HEK293 (cell line): ENCODE results near the gene PER1.

ENCODE experiments used
- CTCF ChIP-seq: fragments of 450-650 bp; formaldehyde crosslinking; IDR thresholded peaks from 2 replicates; pipeline ENCODE4 v1.5.1; 2016; ENCODE audit warnings: missing biosample characterization, missing genetic modification characterization
- GLIS1 ChIP-seq: fragments of 450-650 bp; formaldehyde crosslinking; IDR thresholded peaks from 2 replicates; pipeline ENCODE4 v1.5.1; 2016; ENCODE audit warnings: missing biosample characterization, missing genetic modification characterization
- HOXD13 ChIP-seq: sonication (generic); formaldehyde crosslinking; IDR thresholded peaks from 2 replicates; pipeline ENCODE4 v1.8.0; 2022; ENCODE audit warnings: missing genetic modification reagents, borderline replicate concordance
- KLF16 ChIP-seq: fragments of 450-650 bp; formaldehyde crosslinking; IDR thresholded peaks from 2 replicates; pipeline ENCODE4 v1.5.1; 2017; ENCODE audit warnings: missing biosample characterization, missing genetic modification characterization
- MEIS1 ChIP-seq: sonication (generic); formaldehyde crosslinking; IDR thresholded peaks from 2 replicates; pipeline ENCODE4 v1.8.1; 2022; ENCODE audit warnings: missing genetic modification reagents, mild to moderate bottlenecking, borderline replicate concordance
- PRDM6 ChIP-seq: fragments of 450-650 bp; formaldehyde crosslinking; IDR thresholded peaks from 2 replicates; pipeline ENCODE4 v1.5.1; 2017; ENCODE audit warnings: missing biosample characterization, missing genetic modification characterization
- REPIN1 ChIP-seq: fragments of 450-650 bp; formaldehyde crosslinking; IDR thresholded peaks from 2 replicates; pipeline ENCODE4 v1.5.1; 2017; ENCODE audit warnings: missing biosample characterization, missing genetic modification characterization, low read depth
- SETDB1 ChIP-seq: IDR thresholded peaks from one replicate; pipeline ENCODE4 v1.6.1; 2017; ENCODE audit warnings: mild to moderate bottlenecking, low read length, moderate library complexity, mixed read lengths; ENCODE audit not compliant: insufficient read length
- TSHZ1 ChIP-seq: fragments of 450-650 bp; formaldehyde crosslinking; IDR thresholded peaks from 2 replicates; pipeline ENCODE4 v1.5.1; 2016; ENCODE audit warnings: missing biosample characterization, missing genetic modification characterization, borderline replicate concordance
- ZBTB8A ChIP-seq: fragments of 450-650 bp; formaldehyde crosslinking; IDR thresholded peaks from 2 replicates; pipeline ENCODE4 v1.5.1; 2016; ENCODE audit warnings: missing biosample characterization, missing genetic modification characterization
- ZFP3 ChIP-seq: fragments of 450-650 bp; formaldehyde crosslinking; IDR thresholded peaks from 2 replicates; pipeline ENCODE4 v1.5.1; 2016; ENCODE audit warnings: low read depth, missing biosample characterization, missing genetic modification characterization
- ZFP37 ChIP-seq: fragments of 450-650 bp; formaldehyde crosslinking; IDR thresholded peaks from 2 replicates; pipeline ENCODE4 v1.5.1; 2016; ENCODE audit warnings: missing biosample characterization, missing genetic modification characterization
- ZFP41 ChIP-seq: fragments of 450-650 bp; formaldehyde crosslinking; IDR thresholded peaks from 2 replicates; pipeline ENCODE4 v1.5.1; 2016; ENCODE audit warnings: missing biosample characterization, missing genetic modification characterization, borderline replicate concordance
- ZIC2 ChIP-seq: fragments of 450-650 bp; formaldehyde crosslinking; IDR thresholded peaks from 2 replicates; pipeline ENCODE4 v1.5.1; 2016; ENCODE audit warnings: missing biosample characterization, missing genetic modification characterization
- ZNF155 ChIP-seq: fragments of 450-650 bp; formaldehyde crosslinking; IDR thresholded peaks from 2 replicates; pipeline ENCODE4 v1.5.1; 2016; ENCODE audit warnings: missing biosample characterization, missing genetic modification characterization
- ZNF157 ChIP-seq: fragments of 450-650 bp; formaldehyde crosslinking; IDR thresholded peaks from 2 replicates; pipeline ENCODE4 v1.5.1; 2016; ENCODE audit warnings: missing biosample characterization, missing genetic modification characterization
- ZNF221 ChIP-seq: fragments of 450-650 bp; formaldehyde crosslinking; IDR thresholded peaks from 2 replicates; pipeline ENCODE4 v1.5.1; 2017; ENCODE audit warnings: missing biosample characterization, missing genetic modification characterization, borderline replicate concordance
- ZNF266 ChIP-seq: fragments of 450-650 bp; formaldehyde crosslinking; IDR thresholded peaks from 2 replicates; pipeline ENCODE4 v1.5.1; 2016; ENCODE audit warnings: missing biosample characterization, missing genetic modification characterization, low read depth
- ZNF362 ChIP-seq: fragments of 450-650 bp; formaldehyde crosslinking; IDR thresholded peaks from 2 replicates; pipeline ENCODE4 v1.5.1; 2016; ENCODE audit warnings: missing biosample characterization, missing genetic modification characterization
- ZNF391 ChIP-seq: fragments of 450-650 bp; formaldehyde crosslinking; IDR thresholded peaks from 2 replicates; pipeline ENCODE4 v1.5.1; 2016; ENCODE audit warnings: low read depth, missing biosample characterization, missing genetic modification characterization, borderline replicate concordance
- ZNF473 ChIP-seq: fragments of 450-650 bp; formaldehyde crosslinking; IDR thresholded peaks from 2 replicates; pipeline ENCODE4 v1.5.1; 2017; ENCODE audit warnings: missing biosample characterization, missing genetic modification characterization
- ZNF488 ChIP-seq: fragments of 450-650 bp; formaldehyde crosslinking; IDR thresholded peaks from 2 replicates; pipeline ENCODE4 v1.5.1; 2016; ENCODE audit warnings: missing biosample characterization, missing genetic modification characterization
- ZNF501 ChIP-seq: fragments of 450-650 bp; formaldehyde crosslinking; IDR thresholded peaks from 2 replicates; pipeline ENCODE4 v1.5.1; 2016; ENCODE audit warnings: missing biosample characterization, missing genetic modification characterization
- ZNF549 ChIP-seq: fragments of 450-650 bp; IDR thresholded peaks from 2 replicates; pipeline ENCODE4 v1.5.1; 2018; ENCODE audit warnings: missing biosample characterization, missing genetic modification characterization, mild to moderate bottlenecking, inconsistent platforms, moderate library complexity
- ZNF629 ChIP-seq: fragments of 450-650 bp; formaldehyde crosslinking; IDR thresholded peaks from 2 replicates; pipeline ENCODE4 v1.5.1; 2017; ENCODE audit warnings: missing biosample characterization, missing genetic modification characterization
- ZNF670 ChIP-seq: fragments of 450-650 bp; formaldehyde crosslinking; IDR thresholded peaks from 2 replicates; pipeline ENCODE4 v1.5.1; 2016; ENCODE audit warnings: missing biosample characterization, missing genetic modification characterization, low read depth
- ZNF747 ChIP-seq: fragments of 450-650 bp; formaldehyde crosslinking; IDR thresholded peaks from 2 replicates; pipeline ENCODE4 v1.5.1; 2016; ENCODE audit warnings: missing biosample characterization, missing genetic modification characterization
- ZNF777 ChIP-seq: fragments of 450-650 bp; formaldehyde crosslinking; IDR thresholded peaks from 2 replicates; pipeline ENCODE4 v1.5.1; 2017; ENCODE audit warnings: missing biosample characterization, missing genetic modification characterization, borderline replicate concordance
- ZSCAN23 ChIP-seq: fragments of 450-650 bp; formaldehyde crosslinking; IDR thresholded peaks from 2 replicates; pipeline ENCODE4 v1.5.1; 2016; ENCODE audit warnings: missing biosample characterization, missing genetic modification characterization

PER1 gene

GRCh38 chr17:8185582-8186445 lies 33.6 kb upstream of the PER1 start (continued):
- TF ChIP-seq ZIC2, result peak; percentile 48; the same call in 1 of the 2 replicates
- TF ChIP-seq MEIS1 (CRISPR knock-in tag), result no peak
- no peak for TF ChIP-seq SETDB1
- no peak for TF ChIP-seq ZNF221 (tag by site-specific recombination)
- peak; percentile 98 for TF ChIP-seq ZBTB8A
- no peak for TF ChIP-seq ZNF777 (tag by site-specific recombination)
- peak; percentile 92; the same call in 1 of the 2 replicates for TF ChIP-seq ZNF391
- peak; percentile 12; the same call in 1 of the 2 replicates for TF ChIP-seq KLF16
- no peak for TF ChIP-seq ZFP41 (tag by site-specific recombination)
- no peak for TF ChIP-seq ZNF670
- TF ChIP-seq ZFP37 (tag by site-specific recombination), result peak; percentile 16; the same call in 1 of the 2 replicates
- no peak for TF ChIP-seq ZNF747 (tag by site-specific recombination)
- TF ChIP-seq PRDM6 (tag by site-specific recombination), result no peak
- no peak for TF ChIP-seq ZNF157
- no peak for TF ChIP-seq REPIN1
- no peak for TF ChIP-seq ZNF473 (tag by site-specific recombination)
- peak; percentile 67; the same call in 1 of the 2 replicates for TF ChIP-seq ZNF501 (tag by site-specific recombination)
- TF ChIP-seq ZNF155 (tag by site-specific recombination), result no peak
- no peak for TF ChIP-seq ZFP3 (tag by site-specific recombination)
- TF ChIP-seq ZNF488, result no peak
- TF ChIP-seq ZNF362 (tag by site-specific recombination), result no peak
- peak; percentile 73; the same call in 1 of the 2 replicates for TF ChIP-seq ZSCAN23 (tag by site-specific recombination)
- peak; percentile 17; the same call in 1 of the 2 replicates for TF ChIP-seq CTCF (tag by site-specific recombination)
- TF ChIP-seq ZNF549 (tag by site-specific recombination), result no peak
- TF ChIP-seq ZNF629 (tag by site-specific recombination), result no peak
- TF ChIP-seq HOXD13 (CRISPR knock-in tag), result 0 out of 2 replicates have a peak, but pooled peaks have one; percentile 33
- peak; percentile 29; the same call in 1 of the 2 replicates for TF ChIP-seq GLIS1 (tag by site-specific recombination)
- TF ChIP-seq TSHZ1 (tag by site-specific recombination), result no peak
- TF ChIP-seq ZNF266 (tag by site-specific recombination), result no peak
